Mammary epithelial cell (primary cell): ENCODE measurements around the gene IL6ST.

Source experiments
- CTCF ChIP-seq, 2 donors: IDR thresholded peaks in 1 of 2; conservative IDR thresholded peaks in 1 of 2; 2 replicates each; pipeline ENCODE4 v1.5.1; 2011 to 2012; ENCODE audit warnings: inconsistent platforms in 2 of 2, low read length in 2 of 2, mild to moderate bottlenecking in 2 of 2, control low read depth in 1 of 2, low read depth in 1 of 2; ENCODE audit not compliant: insufficient read depth in 1 of 2; ENCODE audit errors: extremely low read depth in 1 of 2
- EZH2 ChIP-seq: IDR thresholded peaks from 2 replicates; pipeline ENCODE4 v1.6.1; 2012; ENCODE audit warnings: low read length, inconsistent platforms, borderline replicate concordance

GRCh38 chr5:55960779-55961178 lies 34.0 kb downstream of the IL6ST start:
- no peak for TF ChIP-seq CTCF (conservative IDR thresholded peaks at IDR 0.05 in 1 of 2, IDR thresholded peaks at IDR 0.05 in 1 of 2; ENCODE audit: extremely low read depth in 1 of 2, insufficient read depth in 1 of 2, low read depth in 1 of 2, low read length in 2 of 2)
- no peak for TF ChIP-seq EZH2
